ENCODE measurements around the gene LSP1. TPM values are rescaled to one million over a fixed set of nuclear protein-coding genes. Genes with fewer than 3 reads are reported as not detected.
"Not testable (repeated sequence)": the region's sequence is repeated elsewhere in the genome, so short reads cannot be mapped to it uniquely, and the experiment has no call there.

LSP1 gene
- total RNA-seq, 1 donor from 2014 or later: 46.4 TPM

GRCh38 chr11:1875093-1875850, 22.4 kb downstream of the LSP1 start:
- no peak for DNase-seq (ENCODE audit: low spot score)

DNA sequence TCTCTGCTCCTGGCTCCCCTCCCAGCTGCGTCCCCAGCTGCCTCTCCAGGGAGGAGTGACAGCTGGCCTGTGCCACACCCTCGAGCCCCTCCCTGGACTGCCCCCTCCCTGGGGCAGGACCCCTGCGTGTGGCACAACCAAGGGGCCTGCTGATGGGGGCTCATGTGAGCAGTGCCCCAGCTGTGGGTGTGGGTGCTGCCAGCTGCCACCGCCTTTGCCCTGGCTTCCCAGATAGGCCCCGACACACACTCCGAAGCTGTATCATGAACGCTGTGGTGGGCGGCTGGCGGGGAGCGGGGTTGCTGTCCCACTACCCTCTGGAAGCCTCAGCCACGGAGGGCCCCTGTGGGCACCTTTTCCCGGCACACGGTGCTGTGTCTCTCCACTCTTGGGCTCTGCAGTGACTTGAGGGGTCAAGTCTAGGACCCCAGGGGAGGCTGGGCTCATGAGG, 23.0 kb downstream of the LSP1 start:
- DNase-seq (ENCODE audit: low spot score): not testable (repeated sequence)

DNA sequence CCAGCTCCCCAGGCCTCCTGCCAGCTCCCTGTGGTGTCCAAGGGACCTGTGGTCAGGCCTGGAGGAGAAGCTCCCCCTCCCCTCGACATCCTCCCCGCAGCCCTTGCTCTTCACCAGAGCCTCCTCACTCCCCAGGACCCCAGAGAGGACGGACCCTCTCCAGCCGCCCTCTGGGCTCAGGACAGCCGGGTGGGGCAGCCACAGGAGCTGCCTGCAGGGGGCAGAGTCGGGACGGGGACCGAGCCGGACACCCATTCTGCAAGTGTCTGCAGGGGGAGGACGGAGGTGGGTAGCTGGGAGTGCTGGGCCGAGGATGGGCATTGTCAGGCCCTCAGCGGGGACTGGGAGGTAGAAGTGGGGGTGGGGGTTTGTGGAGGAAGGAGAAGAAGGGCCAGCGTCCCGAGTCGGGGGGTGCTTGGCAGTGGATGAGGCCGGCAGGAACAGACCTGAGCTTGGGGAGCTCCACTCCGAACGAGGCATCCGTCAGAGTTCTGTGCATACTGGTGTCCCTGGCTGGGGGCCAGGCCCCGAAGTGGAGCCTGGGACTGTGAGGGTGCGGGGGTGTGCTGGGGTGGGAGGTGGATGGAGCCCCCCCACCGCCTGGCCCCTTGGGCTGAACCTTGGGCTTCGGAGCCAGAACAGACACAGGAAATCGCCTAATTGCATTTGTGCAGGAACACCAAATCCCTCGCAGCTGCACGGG, 23.6 kb downstream of the LSP1 start:
- no peak for DNase-seq (ENCODE audit: low spot score)

GRCh38 chr11:1877211-1878136, 24.6 kb downstream of the LSP1 start:
- no peak for DNase-seq (ENCODE audit: low spot score)

GRCh38 chr11:1878137-1879031, 25.5 kb downstream of the LSP1 start:
- no peak for DNase-seq (ENCODE audit: low spot score)

DNA sequence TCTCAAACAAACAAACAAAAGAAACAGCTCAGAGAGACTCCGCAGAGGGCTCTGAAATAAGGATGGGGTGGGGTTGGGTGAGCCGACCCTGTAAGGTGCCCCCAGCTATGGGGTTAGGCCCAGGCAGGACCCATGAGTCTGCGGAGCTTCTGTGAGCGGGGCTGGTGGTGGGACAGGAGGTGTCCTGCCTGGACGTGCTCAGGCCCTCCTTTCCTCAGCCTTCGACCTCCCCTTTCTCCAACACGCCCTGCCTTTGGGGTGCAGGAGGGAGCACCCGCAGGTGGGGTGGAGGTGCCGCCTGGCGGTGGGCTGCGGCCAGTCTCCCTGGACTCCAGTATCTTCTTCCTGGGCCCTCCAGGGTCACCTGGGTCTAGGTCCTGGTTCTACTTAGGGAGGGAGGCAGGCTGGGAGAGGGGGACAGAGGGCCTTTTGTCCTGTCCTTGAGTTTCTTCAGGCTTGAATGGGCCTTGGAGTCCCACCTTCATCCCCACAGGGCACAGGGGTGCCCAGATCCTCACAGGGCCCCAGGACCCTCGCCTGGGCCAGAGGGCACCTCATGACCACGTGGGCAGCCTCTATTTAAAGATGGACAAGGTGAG, 26.6 kb downstream of the LSP1 start:
- no peak for DNase-seq (ENCODE audit: low spot score)

- DNase-seq (ENCODE audit: low spot score): peak; percentile 91
Observed at GRCh38 chr11:1879941-1880720, 27.2 kb downstream of the LSP1 start.

DNA sequence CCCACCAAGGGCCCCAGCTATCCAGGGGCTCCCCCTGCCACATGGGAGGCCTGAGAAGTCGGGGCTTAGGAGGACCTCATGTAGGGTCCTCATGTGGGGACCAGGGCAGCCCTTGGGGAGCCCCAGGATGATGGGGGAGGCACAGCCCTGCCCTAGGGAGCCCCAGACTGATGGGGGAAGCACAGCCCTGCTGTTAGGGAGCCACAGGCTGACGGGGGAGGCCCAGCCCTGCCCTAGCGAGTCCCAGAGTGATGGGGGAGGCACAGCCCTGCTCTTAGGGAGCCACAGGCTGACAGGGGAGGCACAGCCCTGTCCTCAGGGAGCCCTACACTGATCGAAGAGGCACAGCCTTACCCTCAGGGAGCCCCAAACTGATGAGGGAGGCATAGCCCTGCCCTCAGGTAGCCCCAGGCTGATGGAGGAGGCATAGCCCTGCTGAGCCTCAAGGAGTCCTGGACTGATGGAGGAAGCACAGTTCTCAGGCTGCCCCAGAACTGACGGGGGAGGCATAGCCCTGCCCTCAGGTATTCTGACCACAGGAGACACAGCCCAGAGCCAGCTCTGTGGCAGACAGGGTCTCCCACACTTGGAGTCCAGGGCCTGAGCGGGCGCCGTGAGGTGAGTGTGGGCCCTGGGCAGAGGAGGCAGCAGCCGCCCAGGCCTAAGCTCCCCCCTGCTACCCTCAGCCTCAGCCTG, 28.0 kb downstream of the LSP1 start:
- no peak for DNase-seq (ENCODE audit: low spot score)

GRCh38 chr11:1881442-1882264, 28.8 kb downstream of the LSP1 start:
- peak; percentile 87 for DNase-seq (ENCODE audit: low spot score)

DNA sequence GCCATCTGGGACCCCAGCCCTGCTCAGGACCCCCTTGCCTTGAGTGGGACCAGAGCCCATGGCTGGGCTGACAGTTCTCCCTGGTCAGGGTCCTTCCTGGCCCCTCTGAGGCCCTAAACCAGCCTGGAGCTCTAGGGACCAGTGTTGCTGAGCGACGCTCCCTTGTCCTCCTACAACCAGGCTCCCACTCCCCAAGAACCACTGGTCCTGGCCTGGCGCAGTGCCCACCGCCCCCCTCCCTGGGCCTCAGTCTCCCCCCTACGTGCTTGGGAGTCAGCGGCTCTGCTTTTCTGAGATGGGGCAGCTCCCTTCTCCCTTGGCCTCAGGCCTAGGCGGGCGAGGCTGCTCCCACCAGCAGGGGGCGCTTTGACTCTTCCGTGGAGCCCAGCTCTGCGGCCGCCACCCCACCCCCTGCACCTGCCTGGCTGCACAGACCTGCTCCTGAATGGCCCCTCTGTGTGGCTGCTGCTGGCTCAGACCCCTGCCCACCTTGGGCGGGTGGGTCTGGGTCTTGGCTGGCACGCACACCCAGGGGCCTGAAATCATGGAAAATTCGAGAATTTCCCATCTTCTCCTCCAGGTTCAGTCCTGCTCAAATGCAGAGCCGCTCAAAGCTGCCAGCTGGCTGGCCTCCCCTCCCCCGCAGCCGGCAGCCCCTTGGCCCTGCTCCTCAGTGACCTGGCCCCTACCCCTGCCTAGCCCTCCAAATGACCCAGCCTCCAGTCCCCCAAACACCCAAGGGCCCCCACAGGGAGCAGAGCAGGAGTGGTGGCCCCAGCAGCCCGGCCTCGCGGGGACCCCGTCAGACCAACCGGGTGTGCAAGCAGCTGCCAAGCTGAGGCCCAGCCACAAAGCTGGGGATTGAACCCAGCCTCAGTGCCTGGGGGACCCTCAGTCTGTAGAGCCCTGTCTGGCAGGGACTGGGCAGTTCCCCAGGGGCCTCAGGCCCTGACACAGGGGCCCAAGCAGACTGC, 29.7 kb downstream of the LSP1 start:
- peak; percentile 95 for DNase-seq (ENCODE audit: low spot score)

DNA sequence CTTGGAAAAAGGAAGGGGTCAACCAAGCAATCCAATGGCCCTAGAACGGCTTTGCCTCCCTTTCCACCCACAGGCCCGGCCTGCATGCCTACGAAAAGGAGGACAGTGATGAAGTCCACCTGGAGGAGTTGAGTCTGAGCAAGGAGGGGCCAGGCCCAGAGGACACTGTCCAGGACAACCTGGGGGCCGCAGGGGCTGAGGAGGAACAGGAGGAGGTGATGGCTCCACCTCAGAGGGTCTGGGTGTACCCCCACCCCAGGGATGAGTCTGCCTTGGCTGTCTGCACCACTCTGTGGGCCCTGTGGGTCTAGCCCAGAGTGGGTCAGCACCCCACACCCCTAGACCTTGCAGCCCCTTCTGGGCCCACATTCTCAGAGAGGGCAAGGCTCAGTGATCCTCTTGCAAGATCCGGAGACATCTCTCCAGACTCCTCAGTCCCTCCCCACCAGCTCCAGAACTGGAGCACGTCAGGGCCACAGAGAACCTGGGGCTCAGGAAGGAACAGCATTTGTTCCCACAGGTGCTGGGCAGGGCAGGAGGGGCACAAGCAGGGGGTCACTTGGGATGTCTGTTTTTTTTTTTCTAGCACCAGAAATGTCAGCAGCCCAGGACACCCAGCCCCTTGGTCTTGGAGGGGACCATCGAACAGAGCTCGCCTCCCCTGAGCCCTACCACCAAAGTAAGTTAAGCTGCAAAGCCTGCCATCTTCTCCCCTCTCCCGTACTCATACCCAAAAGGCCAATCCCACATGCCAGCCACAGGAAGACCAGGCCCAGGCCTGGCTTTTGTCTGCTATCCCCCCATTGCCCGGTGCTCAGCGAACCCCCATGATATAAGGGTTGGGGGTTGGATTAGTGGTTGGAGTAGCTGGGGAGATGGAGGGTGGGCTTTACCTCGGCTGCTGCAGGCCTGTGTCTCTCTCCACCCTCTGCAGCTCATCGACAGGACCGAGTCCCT, 30.7 kb downstream of the LSP1 start:
- DNase-seq (ENCODE audit: low spot score): peak; percentile 73

DNA sequence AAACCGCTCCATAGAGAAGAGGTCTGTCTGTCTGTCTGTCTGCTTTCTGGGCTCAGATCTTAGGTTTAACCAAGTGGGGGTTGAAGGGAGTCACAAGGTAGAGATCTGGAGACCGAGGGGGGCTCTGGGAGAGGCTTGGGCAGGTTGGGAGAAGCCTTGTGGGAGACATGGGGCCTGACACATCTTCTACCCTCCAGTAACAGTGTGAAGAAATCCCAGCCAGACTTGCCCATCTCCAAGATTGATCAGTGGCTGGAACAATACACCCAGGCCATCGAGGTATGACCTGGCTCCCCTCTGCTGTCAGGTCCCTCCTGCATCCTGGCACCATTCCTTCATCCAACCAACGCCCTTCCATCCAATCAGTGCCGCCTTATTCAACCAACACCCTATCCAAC, 31.4 kb downstream of the LSP1 start:
- peak; percentile 12 for DNase-seq (ENCODE audit: low spot score)

GRCh38 chr11:1886551-1886950, 33.7 kb downstream of the LSP1 start:
- not testable (repeated sequence) for DNase-seq (ENCODE audit: low spot score)

- no peak for DNase-seq (ENCODE audit: low spot score)
Observed at GRCh38 chr11:1887451-1888346, 34.8 kb downstream of the LSP1 start.

Data from mesenteric fat pad (tissue), 1 donor.